AG09309 (cell line): ENCODE data around the gene TNNT3.

Source experiments
- DNase-seq: peaks from one replicate; pipeline ENCODE4 v3.0.0-alpha.2; 2010; ENCODE audit warnings: low read depth
- H3K4me3 ChIP-seq: 2 replicates; pipeline ENCODE4 v1.5.1; 2011; ENCODE audit warnings: mild to moderate bottlenecking, low read depth, low read length, moderate library complexity; ENCODE audit not compliant: control insufficient read depth
- TF ChIP-seq, protein P1 (sequence below): IDR thresholded peaks from 2 replicates; pipeline ENCODE4 v1.5.1; 2011; ENCODE audit warnings: mild to moderate bottlenecking, low read depth, low read length, inconsistent platforms; ENCODE audit not compliant: insufficient read depth, control insufficient read depth; ENCODE audit errors: missing control alignments

TNNT3 gene

DNA sequence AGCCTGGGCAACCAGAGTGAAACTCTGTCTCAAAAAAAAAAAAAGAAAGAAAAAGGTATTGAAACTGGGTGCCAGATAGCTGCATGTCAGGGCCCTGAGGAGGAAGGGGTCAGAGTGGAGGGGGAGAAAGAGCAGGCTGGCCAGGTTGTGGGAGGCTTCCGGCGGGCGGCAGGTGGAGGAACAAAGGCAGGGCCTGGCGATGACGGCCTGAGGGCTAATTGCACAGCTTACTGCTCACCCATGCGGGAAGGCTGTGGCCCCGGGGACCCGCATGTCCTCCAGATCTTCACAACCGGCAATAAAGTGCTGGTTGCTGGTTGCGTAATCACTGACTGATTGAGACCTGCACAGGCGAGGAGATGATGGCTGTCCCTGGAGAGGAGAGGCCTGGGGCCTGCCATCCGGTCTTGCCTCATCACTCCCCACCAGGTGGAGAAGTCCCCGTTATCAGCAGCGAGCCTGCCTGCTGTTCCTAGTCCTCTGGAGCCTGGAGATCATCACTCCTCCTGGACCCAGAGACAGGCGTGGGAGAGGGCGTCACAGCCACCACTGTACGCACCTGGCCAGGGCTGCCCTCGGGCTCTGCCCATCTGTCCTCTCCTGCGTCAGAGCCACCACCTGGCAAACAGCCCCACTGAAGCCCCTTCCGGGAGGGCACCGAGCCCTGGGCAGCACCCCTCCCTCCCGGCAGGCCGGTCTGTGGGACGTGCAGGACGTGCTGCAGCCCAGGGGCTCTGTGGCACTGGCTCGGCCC is 59.4 kb downstream of the TNNT3 start:
- no peak overlapping the region for H3K4me3 ChIP-seq
- TF ChIP-seq, protein P1, sequence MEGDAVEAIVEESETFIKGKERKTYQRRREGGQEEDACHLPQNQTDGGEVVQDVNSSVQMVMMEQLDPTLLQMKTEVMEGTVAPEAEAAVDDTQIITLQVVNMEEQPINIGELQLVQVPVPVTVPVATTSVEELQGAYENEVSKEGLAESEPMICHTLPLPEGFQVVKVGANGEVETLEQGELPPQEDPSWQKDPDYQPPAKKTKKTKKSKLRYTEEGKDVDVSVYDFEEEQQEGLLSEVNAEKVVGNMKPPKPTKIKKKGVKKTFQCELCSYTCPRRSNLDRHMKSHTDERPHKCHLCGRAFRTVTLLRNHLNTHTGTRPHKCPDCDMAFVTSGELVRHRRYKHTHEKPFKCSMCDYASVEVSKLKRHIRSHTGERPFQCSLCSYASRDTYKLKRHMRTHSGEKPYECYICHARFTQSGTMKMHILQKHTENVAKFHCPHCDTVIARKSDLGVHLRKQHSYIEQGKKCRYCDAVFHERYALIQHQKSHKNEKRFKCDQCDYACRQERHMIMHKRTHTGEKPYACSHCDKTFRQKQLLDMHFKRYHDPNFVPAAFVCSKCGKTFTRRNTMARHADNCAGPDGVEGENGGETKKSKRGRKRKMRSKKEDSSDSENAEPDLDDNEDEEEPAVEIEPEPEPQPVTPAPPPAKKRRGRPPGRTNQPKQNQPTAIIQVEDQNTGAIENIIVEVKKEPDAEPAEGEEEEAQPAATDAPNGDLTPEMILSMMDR: no peak
- no peak for DNase-seq

DNA sequence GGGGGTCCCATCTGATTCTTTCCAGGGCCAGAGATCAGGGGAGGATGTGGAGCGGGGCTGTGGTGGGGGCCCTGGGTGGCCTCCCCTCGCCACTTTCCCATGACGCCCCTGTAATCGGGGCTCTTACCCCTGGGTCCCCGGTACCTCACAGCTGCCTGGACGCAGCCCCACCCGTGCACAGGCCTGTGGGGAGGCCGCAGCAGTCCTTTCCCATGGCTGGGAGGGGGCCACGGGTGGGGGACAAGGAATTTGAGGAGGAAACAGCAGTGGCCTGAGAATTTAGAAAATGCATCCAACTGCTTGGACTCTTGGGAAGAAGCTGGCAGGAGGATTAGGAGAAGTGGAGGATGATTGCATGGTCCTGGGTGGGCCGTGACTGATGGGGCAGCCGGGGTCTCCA is 60.1 kb downstream of the TNNT3 start:
- no peak for DNase-seq
- TF ChIP-seq, protein P1: no peak
- no peak overlapping the region for H3K4me3 ChIP-seq

GRCh38 chr11:1982873-1983600 is 63.5 kb downstream of the TNNT3 start:
- TF ChIP-seq, protein P1: no peak
- no peak for DNase-seq
- no peak overlapping the region for H3K4me3 ChIP-seq

- no peak for DNase-seq
- H3K4me3 ChIP-seq: no peak overlapping the region
- TF ChIP-seq, protein P1: no peak
These were observed 64.1 kb downstream of the TNNT3 start for GRCh38 chr11:1983601-1983961.

GRCh38 chr11:1987024-1987423 is 67.5 kb downstream of the TNNT3 start:
- TF ChIP-seq, protein P1: no peak
- no peak overlapping the region for H3K4me3 ChIP-seq
- DNase-seq: no peak

GRCh38 chr11:1988174-1988573 is 68.7 kb downstream of the TNNT3 start:
- no peak overlapping the region for H3K4me3 ChIP-seq
- no peak for DNase-seq
- TF ChIP-seq, protein P1: no peak
